ENCODE data around the gene GGA1.

- TF ChIP-seq CTCF (IDR thresholded peaks at IDR 0.05) (no peak), POLR2A (IDR thresholded peaks at IDR 0.05) (no peak)
These were observed 862 bp downstream of the GGA1 start for GRCh38 chr22:37609240-37610152.

Data from heart left ventricle (tissue), 13 donors.